A673 (cell line): ENCODE data around the gene PIRT. TPM values are rescaled to one million over a fixed set of nuclear protein-coding genes. Genes with fewer than 3 reads are reported as not detected.

ENCODE experiments used
- BruUV-seq: library from RNA; stranded (reverse); fragments of 400-500 nt; replicated peaks from 2 replicates; lab custom pipeline; 2021; lab: Mats Ljungman, UMichigan
- CTCF ChIA-PET: fragments of 300-600 bp; sonication (Branson Sonifier 250); formaldehyde crosslinking; loops from one replicate; lab custom pipeline; 2022; ENCODE audit warnings: antibody characterized with exemption; lab: Charles Lee
- POLR2A ChIA-PET: fragments of 300-600 bp; sonication (Branson Sonifier 250); formaldehyde crosslinking; loops from one replicate; lab custom pipeline; 2022; ENCODE audit warnings: antibody characterized with exemption; ENCODE audit not compliant: low non-redundant PET; lab: Charles Lee
- DNase-seq: peaks from one replicate; pipeline ENCODE4 v3.0.0-alpha.2; 2015; ENCODE audit warnings: low spot score
- H3K27ac ChIP-seq: fragments of 200-600 bp; sonication (generic); 2 replicates; pipeline ENCODE4 v1.5.1; 2016; ENCODE audit warnings: mixed run types, low read depth, mild to moderate bottlenecking, mixed read lengths, antibody characterized with exemption, low read length; ENCODE audit not compliant: poor library complexity, severe bottlenecking
- H3K27me3 ChIP-seq: fragments of 200-600 bp; sonication (generic); replicated peaks from 2 replicates; pipeline ENCODE4 v1.6.1; 2017; ENCODE audit warnings: mixed run types, low read depth, mild to moderate bottlenecking, mixed read lengths, antibody characterized with exemption, low read length; ENCODE audit not compliant: insufficient read depth, poor library complexity
- H3K36me3 ChIP-seq: fragments of 200-600 bp; sonication (generic); 2 replicates; pipeline ENCODE4 v1.6.1; 2016; ENCODE audit warnings: mixed run types, mild to moderate bottlenecking, mixed read lengths, antibody characterized with exemption, low read length; ENCODE audit not compliant: insufficient read depth, poor library complexity, severe bottlenecking
- H3K4me1 ChIP-seq: fragments of 200-600 bp; sonication (generic); 2 replicates; pipeline ENCODE4 v1.6.1; 2017; ENCODE audit warnings: mixed run types, mild to moderate bottlenecking, mixed read lengths, antibody characterized with exemption, low read length; ENCODE audit not compliant: insufficient read depth, poor library complexity, severe bottlenecking
- H3K4me3 ChIP-seq: fragments of 200-600 bp; sonication (generic); 2 replicates; pipeline ENCODE4 v1.5.1; 2016; ENCODE audit warnings: low read depth, mixed run types, mild to moderate bottlenecking, mixed read lengths, low read length; ENCODE audit not compliant: poor library complexity, severe bottlenecking
- H3K9me3 ChIP-seq: fragments of 200-600 bp; sonication (generic); 2 replicates; pipeline ENCODE4 v1.6.1; 2016; ENCODE audit warnings: mixed run types, low read depth, mild to moderate bottlenecking, mixed read lengths, antibody characterized with exemption, low read length; ENCODE audit not compliant: poor library complexity, severe bottlenecking
- CTCF ChIP-seq: fragments of 300-800, 200-600 bp; sonication (generic); conservative IDR thresholded peaks from 2 replicates; pipeline ENCODE4 v1.5.1; 2017; ENCODE audit warnings: low read depth, mild to moderate bottlenecking, antibody characterized with exemption, low read length, moderate library complexity, mixed read lengths
- EZH2 ChIP-seq: fragments of 200-600 bp; sonication (generic); IDR thresholded peaks from 2 replicates; pipeline ENCODE4 v1.6.1; 2017; ENCODE audit warnings: borderline replicate concordance, low read depth, mild to moderate bottlenecking, mixed read lengths, antibody characterized with exemption, low read length; ENCODE audit not compliant: poor library complexity, severe bottlenecking
- intact Hi-C: fragments of 100-400 bp; cut with micrococcal nuclease; formaldehyde crosslinking; loops from one replicate; pipeline ENCODE4 v1.10.0; 2022; ENCODE audit not compliant: unreplicated experiment
- total RNA-seq: library from RNA; stranded (reverse); gene quantifications from 2 replicates; pipeline ENCODE4 v1.2.3, GENCODE V29; 2021

The PIRT gene
- total RNA-seq, 1 experiment from 2014 or later, result not detected

DNA sequence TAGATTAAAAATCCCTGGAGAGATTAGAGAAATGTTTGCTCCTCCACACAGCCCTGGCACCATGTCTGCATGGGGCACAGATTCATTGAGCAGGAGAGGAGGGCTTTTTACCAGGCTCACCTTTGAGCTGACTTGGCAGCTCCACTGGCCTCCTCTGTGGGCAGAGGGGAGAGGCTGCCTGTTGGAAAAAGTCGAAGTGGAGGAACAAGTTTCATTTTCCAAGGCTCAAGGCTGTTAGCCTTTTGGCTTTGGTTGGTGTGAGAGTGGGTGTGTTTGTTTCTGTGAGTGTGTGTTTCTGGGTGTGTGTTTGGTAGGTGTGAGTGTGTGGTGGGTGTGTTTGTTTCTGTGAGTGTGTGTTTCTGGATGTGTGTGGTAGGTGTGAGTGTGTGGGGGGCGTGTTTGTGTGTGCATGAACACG is 39.5 kb downstream of the PIRT start:
- CTCF ChIA-PET, result interaction anchor here (0.6 kb wide), 1 partner anchor 330 kb away, joined by 3 read pairs; no protein-coding TSS in a partner anchor
- peaks cover 32% of the 10 kb centered on the region for H3K27me3 ChIP-seq
- POLR2A ChIA-PET, result no interaction called here
- no peaks in the 10 kb centered on the region for H3K9me3 ChIP-seq
- H3K36me3 ChIP-seq, result no peaks in the 10 kb centered on the region
- H3K4me3 ChIP-seq, result no peak overlapping the region
- intact Hi-C loops, result no loop called here
- H3K4me1 ChIP-seq, result no peaks in the 10 kb centered on the region
- DNase-seq, result no peak
- H3K27ac ChIP-seq, result no peak overlapping the region
- TF ChIP-seq EZH2 (no peak), CTCF (no peak)
- BruUV-seq, result no TSS peak

DNA sequence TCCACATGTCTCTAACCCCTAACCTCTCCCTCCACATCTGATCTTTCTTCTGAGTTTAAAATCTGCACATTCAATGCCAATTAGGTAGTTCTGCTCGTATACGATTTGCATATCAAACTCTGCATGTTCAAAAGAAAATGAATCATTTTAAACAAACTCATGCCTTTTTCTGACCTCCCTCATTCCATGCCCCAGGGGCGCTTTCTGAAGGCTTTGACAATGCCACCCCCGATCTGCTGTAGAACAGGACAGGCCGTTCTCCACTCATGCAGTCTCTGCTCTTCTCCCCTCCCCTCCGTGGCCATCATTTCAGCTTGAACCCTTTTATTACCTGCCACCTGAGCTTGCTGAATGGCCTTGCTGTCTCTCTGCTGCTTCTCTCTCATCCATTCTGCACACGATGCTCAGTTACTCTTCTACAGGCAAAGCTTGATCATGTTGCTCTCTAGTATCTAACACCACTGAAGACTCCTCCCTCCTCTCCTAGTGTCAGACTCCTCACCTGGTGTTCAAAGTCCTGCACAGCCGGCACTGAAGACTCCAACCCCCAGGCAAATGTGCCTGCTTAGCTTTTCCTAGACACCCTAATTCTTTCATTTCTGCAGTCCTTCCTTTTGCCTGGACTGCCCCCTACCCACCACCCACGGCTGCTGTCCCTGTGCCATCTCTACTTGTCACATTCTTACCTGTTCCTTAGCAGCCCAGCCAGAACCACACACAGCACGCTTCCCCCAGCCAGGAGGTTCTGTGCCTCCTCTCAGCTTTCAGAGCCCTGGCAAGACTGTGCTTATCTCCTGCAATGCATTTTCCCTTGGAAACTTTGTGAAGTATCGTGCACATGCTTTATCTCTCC is 40.2 kb downstream of the PIRT start:
- H3K27me3 ChIP-seq, result peaks cover 31% of the 10 kb centered on the region
- no peak overlapping the region for H3K4me3 ChIP-seq
- no TSS peak for BruUV-seq
- CTCF ChIA-PET, result interaction anchor here (0.6 kb wide), 1 partner anchor 329 kb away, joined by 3 read pairs; no protein-coding TSS in a partner anchor
- H3K9me3 ChIP-seq, result no peaks in the 10 kb centered on the region
- TF ChIP-seq CTCF (no peak), EZH2 (no peak)
- H3K27ac ChIP-seq, result no peak overlapping the region
- POLR2A ChIA-PET, result no interaction called here
- DNase-seq, result no peak
- intact Hi-C loops, result no loop called here
- H3K4me1 ChIP-seq, result no peaks in the 10 kb centered on the region
- H3K36me3 ChIP-seq, result no peaks in the 10 kb centered on the region

- Histone ChIP-seq H3K36me3 (no peaks in the 10 kb centered on the region), H3K27me3 (peaks cover 55% of the 10 kb centered on the region), H3K4me1 (no peaks in the 10 kb centered on the region), H3K9me3 (no peaks in the 10 kb centered on the region), H3K4me3 (no peak overlapping the region), H3K27ac (no peak overlapping the region)
- POLR2A ChIA-PET, result no interaction called here
- CTCF ChIA-PET, result no interaction called here
- DNase-seq, result no peak
- no TSS peak for BruUV-seq
- intact Hi-C loops, result no loop called here
- TF ChIP-seq EZH2, result no peak
- TF ChIP-seq CTCF, result no peak
Observed at GRCh38 chr17:10793816-10794215, 44.1 kb downstream of the PIRT start.
